NCI-H1694 (cell line): ENCODE measurements around the gene NYNRIN.
A peak's percentile ranks its signal among the peaks of the same experiment; 100 is the strongest.
"Not testable (repeated sequence)": the region's sequence is repeated elsewhere in the genome, so short reads cannot be mapped to it uniquely, and the experiment has no call there.

ENCODE experiments used
- DNase-seq: peaks from one replicate; lab custom pipeline; 2025; lab: John Stamatoyannopoulos, UW

The NYNRIN gene

DNA sequence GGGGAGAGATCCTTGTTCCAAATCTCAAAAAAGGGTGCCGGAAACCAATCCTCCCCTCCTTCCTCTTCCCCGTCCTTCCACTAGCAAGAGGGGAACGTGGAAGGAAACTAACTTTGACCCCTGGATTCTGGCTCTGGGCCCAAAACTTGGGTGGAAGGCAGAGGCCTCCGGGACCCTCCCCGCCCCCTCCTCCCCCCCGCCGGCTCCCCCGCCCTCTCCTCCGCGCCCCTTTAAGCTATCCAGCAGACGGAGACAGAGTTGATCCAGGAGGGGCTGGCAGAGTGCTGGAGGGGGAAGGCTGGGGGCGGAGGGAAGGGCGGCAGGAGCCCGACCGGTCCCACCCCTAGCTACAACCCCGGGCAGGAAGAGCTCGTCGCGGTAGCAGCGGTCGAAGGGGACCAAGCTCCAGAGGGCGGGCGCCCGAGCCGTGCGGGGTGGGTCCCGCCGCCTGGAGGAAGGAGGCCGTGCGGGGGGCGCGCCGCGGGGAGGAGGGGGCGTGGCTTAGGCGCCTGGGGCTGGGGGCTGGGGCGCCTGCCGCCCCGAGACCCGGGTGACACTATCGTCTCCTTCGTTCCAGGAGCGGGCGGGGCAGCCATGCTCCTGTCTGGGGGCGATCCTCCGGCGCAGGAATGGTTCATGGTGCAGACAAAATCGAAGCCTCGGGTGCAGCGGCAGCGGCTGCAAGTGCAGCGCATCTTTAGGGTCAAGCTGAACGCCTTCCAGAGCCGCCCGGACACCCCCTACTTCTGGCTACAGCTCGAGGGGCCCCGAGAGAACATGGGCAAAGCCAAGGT lies at the start of gene NYNRIN:
NYNRIN (plus strand) TSS at position 351 of the 794 bp plus-strand sequence; CDS start at position 595, 244 bp downstream.
- DNase-seq: peak; percentile 28

GRCh38 chr14:24349742-24350141 lies 49.1 kb upstream of the NYNRIN start:
- no peak for DNase-seq

DNA sequence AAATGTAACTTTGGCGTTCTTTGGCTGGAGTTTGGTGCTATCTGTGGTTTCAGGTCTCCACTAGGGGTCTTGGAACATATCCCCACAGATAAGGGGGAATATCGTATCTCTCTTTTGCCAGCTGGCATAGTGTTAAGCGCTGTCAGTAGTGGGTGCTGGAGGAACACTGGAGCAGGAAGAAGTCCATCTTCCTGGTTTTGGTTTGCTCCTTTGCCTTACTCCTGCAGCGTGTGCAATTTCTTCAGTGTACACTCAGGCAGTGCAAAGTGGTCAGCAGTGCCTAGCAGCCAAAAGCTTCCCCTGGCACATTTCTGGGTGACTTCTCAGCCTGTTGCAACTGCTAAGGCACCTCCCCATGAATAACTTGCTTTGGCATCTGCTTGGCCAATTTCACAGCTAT lies 47.3 kb upstream of the NYNRIN start:
- DNase-seq: no peak

DNA sequence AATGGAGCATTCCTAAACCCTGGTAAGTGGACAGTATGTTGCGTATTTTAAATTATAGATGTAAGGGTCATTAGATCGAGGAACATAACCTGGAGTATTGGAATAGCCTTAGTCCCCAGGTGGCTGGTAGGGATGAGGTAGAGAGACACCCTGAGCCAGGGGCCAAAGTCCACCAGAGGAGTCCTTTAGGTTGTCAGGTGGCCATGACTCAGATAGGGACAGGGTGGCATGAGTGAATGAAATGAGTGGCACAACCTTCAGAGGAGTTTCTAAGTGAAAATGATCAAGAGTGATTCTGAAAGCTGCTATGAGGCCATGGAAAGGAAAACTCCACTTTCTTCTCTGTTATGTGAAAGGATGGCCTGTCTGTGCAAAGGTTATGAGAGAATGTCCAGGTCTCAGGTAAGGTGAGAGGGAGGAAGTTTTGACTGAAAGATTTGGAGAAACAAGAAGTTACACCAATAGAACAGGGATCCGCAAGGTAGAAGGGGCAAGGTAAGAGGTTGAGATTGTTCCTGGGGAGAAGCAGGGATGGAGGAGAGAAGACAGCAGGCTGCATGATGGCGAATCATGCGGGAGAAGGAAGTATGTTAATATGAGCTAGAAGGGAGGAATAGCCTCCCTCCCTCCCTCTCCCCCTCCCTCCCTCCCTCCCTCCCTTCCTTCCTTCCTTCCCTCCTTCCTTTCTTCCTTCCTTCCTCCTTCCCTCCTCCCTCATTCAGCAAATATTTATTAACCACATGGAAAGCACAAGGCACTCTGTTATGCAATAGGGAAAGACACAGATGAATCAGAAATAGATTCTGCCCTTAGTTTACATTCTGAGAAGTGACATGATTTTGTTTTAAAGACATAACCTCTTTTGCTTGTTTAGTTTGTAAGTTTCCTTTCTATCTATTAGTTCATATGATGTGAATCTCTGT lies 45.0 kb upstream of the NYNRIN start:
- no peak for DNase-seq

DNA sequence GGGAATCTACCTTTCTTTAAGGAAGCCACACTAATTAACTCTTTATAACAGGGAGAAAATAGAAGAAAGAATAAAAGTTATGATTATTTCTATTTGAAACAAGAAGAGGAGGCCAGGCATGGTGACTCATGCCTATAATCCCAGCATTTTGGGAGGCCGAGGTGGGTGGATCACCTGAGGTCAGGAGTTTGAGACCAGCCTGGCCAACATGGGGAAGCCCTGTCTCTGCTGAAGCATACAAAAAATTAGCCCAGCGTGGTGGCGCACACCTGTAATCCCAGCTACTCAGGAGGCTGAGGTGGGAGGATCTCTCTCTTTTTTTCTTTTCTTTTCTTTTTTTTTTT lies 44.3 kb upstream of the NYNRIN start:
- DNase-seq: not testable (repeated sequence)

- no peak for DNase-seq
Measured at GRCh38 chr14:24355009-24355408, 43.8 kb upstream of the NYNRIN start.

- DNase-seq: no peak
Measured at GRCh38 chr14:24356208-24356607, 42.6 kb upstream of the NYNRIN start.

DNA sequence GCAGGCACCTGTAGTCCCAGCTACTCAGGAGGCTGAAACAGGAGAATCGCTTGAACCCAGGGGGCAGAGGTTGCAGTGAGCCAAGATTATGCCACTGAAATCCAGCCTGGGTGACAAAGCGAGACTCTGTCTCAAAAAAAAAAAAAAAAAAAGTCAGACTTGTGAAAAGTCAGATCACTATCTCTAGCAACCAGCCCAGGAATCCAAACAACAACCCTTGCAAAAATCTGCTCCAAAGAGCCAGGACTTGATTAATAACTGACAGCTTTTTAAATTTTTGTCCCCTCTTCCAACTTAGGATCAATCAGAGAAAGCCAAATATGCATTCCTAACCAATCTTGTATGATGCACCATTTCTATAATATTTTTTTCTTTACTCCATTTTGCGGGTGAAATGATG lies 38.5 kb upstream of the NYNRIN start:
- DNase-seq: no peak

DNA sequence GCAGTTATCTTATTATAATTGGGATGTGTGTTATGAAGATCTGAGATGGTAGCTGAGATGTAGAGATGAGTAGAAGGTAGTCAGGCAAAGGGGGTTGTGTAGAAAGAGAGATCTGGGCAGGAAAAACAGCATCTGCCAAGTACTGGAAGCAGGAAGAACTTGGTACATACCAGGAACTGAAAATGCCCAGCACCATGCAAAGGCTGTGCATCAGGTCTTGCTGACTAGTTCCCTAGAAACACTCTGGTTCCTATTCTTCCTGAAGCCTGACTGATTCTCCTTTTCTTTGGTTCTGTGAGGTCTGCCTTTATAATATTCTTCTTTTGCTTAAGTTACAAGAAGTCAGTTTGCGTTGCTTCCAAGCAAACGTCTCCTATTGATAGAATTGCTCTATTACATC lies 37.5 kb upstream of the NYNRIN start:
- DNase-seq: no peak

- DNase-seq: no peak
Measured at GRCh38 chr14:24362241-24362960, 36.4 kb upstream of the NYNRIN start.

DNA sequence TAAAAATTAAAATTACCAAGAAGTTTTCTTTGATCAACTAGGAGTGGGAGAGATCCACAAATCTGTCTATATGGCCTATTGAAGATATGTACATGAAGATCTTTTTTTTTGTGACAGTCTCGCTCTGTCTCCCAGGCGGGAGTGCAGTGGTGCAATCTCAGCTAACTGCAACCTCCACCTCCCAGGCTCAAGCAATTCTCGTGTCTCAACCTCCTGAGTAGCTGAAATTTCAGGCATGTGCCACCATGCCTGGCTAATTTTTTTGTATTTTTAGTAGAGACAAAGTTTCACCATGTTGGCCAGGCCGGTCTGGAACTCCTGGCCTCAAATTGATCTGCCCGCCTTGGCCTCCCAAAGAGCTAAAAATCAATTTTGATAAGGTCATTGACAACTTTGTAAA lies 35.4 kb upstream of the NYNRIN start:
- DNase-seq: no peak

DNA sequence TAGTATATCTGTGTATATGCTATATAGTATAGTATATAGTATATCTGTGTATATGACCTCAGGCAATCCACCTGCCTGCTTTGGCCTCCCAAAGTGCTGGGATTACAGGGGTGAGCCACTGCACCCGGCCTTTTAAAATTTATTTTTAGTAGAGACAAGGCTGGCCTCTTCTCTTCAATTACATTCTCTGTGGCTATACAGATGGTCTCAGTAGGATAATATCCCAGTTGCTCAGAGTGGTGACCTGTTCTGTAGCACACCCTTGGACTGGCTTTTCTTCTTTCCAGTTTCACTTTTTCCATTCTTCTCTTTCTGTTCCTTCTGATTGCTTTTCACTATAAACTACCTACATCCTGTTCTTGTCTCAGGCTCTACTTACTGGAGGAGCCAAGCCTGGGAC lies 34.0 kb upstream of the NYNRIN start:
- no peak for DNase-seq

DNA sequence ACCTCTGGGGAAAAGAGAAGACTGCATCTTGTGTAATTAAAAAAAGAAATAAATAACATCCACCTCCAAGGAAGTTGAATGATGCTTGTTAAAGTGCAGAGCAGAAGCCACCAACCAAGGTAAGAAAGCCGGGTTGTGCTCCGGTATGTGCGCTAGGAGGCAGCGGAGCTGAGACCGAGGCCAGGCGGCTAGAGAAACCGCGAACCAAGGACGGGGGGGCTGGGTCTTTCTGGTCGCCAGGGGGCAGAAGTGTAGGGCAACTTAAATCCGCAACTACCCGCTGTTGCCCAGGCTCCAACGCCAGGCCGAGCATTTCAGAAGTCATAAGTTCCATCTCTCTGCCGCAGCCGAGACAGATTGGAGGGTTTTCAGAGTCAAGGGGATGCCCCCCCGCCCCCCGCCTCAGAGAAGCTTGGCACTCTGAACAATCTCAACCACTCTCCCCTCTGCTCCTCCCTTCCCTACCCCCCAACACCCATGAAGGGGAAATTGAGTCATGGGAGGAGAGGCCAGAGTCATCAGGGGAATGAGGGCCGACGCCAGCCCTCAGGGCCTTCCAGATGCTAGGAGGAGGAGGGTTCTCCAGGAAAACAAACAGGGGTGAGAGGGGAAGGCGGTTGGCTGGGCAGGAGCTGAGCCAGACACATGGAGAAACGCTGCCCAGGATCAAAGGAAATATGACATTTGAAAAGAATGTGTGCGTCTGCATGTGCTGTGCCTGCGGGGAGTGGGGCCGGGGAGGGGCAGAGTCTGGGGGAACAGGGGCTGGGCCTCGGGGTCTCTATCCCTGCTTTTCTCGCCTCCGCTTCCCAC lies 33.0 kb upstream of the NYNRIN start:
- peak; percentile 95 for DNase-seq

DNA sequence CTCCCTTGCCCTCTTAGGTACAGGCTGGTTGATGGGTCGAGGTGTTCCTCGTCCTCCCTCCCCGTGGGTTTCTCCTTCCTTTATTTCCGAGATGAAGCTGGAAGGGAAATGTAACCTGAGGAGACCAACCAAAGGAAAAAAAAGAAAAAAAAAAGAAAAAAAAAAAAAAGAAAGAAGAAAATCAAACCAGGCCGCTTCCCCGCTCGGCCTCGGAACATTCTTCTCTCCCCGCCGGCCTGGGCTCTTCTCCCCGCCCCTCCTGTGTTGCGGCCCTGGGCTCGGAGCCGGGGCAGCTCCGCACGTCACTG lies 32.4 kb upstream of the NYNRIN start:
- no peak for DNase-seq

DNA sequence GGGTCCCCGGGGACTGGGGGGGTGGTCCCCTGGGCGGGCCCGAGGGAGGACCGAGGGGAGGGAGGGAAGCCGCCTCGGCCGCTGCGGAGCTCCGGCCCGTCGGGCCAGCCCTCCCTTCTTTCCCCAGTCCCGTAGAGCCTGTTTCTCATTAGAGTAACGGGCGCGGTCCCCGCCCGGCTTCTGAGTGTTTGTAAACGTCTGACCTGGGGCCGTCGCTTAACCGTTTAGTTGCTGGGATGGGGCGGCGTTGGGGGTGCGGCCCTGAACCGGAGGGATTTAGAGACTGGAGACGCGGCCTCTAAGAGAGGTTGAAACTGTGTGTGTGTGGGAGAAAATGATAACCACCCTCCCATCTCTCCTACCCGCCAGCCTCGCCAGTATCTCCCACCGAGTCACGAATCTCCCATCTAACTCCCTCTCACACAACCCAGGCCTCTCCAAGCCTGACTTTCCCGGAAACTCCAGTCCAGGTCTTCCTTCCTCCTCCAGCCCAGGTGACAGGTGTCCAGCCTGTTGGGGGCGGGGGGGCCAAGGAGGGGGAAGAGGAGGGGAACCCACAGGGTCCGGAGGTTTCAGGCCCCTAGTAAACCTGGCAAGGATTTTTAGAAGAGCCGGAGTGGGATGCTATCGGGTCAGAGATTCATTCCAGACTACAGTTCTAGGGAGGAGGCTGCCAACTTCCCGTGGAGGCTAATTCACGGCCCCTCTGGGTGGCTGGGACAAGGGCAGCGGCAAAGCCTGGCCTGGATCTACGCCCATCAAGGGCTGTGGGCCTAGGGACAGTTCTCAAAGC lies 31.9 kb upstream of the NYNRIN start:
- peak; percentile 97 for DNase-seq

GRCh38 chr14:24367514-24368211 lies 31.1 kb upstream of the NYNRIN start, which contains the start of gene NFATC4:
Gene NFATC4 (plus strand): TSS chr14:24368184. CDS start chr14:24368341, 157 bp downstream.
- peak; percentile 98 for DNase-seq

GRCh38 chr14:24368212-24368561 lies 30.6 kb upstream of the NYNRIN start:
- DNase-seq: no peak

GRCh38 chr14:24368562-24369252 lies 30.1 kb upstream of the NYNRIN start:
- peak; percentile 76 for DNase-seq

- DNase-seq: no peak
Measured at GRCh38 chr14:24369463-24369862, 29.3 kb upstream of the NYNRIN start.
